Islet precursor cell (in vitro differentiated cells): ENCODE measurements around the gene AZIN2.
"Not testable (repeated sequence)": the region's sequence is repeated elsewhere in the genome, so short reads cannot be mapped to it uniquely, and the experiment has no call there.

Source experiments
- DNase-seq: peaks from one replicate; pipeline ENCODE4 v3.0.0-alpha.2; 2018

The AZIN2 gene

GRCh38 chr1:33080885-33081553 is at the start of gene AZIN2:
Gene AZIN2, plus strand, starts transcription at chr1:33081153. Its CDS starts 1,097 bp downstream, at chr1:33082250.
- DNase-seq = peak; percentile 98

- DNase-seq = no peak
Measured at GRCh38 chr1:33031506-33031905, 49.4 kb upstream of the AZIN2 start.

- DNase-seq = no peak
Measured at GRCh38 chr1:33032126-33032869, 48.7 kb upstream of the AZIN2 start.

GRCh38 chr1:33036051-33036525 is 44.9 kb upstream of the AZIN2 start:
- DNase-seq = no peak

- DNase-seq = peak; percentile 99
Measured at GRCh38 chr1:33036526-33037503, 44.1 kb upstream of the AZIN2 start, which contains the start of gene AK2. Gene AK2, minus strand, starts transcription at chr1:33036883. Its CDS starts 55 bp downstream, at chr1:33036828.

- DNase-seq = no peak
Measured at GRCh38 chr1:33039840-33040239, 41.1 kb upstream of the AZIN2 start.

GRCh38 chr1:33041026-33041425 is 39.9 kb upstream of the AZIN2 start:
- no peak for DNase-seq

GRCh38 chr1:33042831-33043230 is 38.1 kb upstream of the AZIN2 start:
- no peak for DNase-seq

- no peak for DNase-seq
Measured at GRCh38 chr1:33043267-33044092, 37.5 kb upstream of the AZIN2 start.

GRCh38 chr1:33045246-33045645 is 35.7 kb upstream of the AZIN2 start:
- DNase-seq = no peak

GRCh38 chr1:33045814-33046213 is 35.1 kb upstream of the AZIN2 start:
- no peak for DNase-seq

GRCh38 chr1:33046234-33046633 is 34.7 kb upstream of the AZIN2 start:
- DNase-seq = not testable (repeated sequence)

GRCh38 chr1:33047290-33047689 is 33.7 kb upstream of the AZIN2 start:
- DNase-seq = no peak

GRCh38 chr1:33047839-33048305 is 33.1 kb upstream of the AZIN2 start:
- DNase-seq = no peak

- DNase-seq = no peak
Measured at GRCh38 chr1:33048426-33048825, 32.5 kb upstream of the AZIN2 start.

- no peak for DNase-seq
Measured at GRCh38 chr1:33049371-33049770, 31.6 kb upstream of the AZIN2 start.

GRCh38 chr1:33050221-33051076 is 30.5 kb upstream of the AZIN2 start:
- no peak for DNase-seq

GRCh38 chr1:33055210-33056008 is 25.5 kb upstream of the AZIN2 start:
- DNase-seq = peak; percentile 90

GRCh38 chr1:33056426-33056825 is 24.5 kb upstream of the AZIN2 start:
- DNase-seq = no peak

- DNase-seq = no peak
Measured at GRCh38 chr1:33057095-33057494, 23.9 kb upstream of the AZIN2 start.
